ENCODE data around the gene STXBP3.

The STXBP3 gene

DNA sequence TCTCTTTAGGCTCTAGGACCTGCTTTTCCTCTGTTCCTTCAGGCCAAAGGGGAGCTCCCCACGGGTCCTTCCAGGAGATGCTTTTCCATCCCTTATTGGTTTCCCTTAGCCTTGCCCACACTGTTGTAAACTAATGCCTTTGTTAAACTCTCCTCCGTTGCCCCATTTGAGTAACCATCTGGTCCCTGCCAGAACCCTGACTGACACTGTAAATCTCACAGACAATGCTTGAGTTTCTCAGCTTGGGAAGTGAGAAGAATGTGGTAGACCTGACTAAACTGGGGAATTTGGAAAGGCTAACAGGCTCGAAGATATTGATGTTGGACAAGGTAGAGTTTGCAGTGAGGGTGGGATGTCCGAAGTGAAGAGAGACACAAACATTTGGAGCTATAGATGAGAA lies 99.0 kb downstream of the STXBP3 start:
- DNase-seq: no peak

DNA sequence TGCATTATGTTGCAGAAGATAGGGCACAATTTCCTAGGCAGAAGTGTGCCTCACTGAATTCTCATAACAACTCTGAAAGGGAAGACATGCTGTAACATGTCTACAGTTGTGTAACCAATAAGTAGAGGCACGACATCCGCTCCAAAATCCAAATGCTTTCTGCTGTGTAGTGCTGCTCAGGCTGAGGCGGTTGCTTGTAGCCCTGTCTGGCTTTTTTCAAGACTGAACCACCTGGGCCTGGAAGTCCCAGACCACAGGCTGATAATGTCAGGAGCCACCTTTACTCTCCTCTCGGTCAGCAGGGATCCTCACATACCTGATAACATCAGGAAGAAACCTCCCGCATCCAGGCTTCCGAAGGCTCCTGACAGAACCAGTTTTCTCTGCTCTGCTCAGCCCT lies 99.5 kb downstream of the STXBP3 start:
- DNase-seq: no peak

DNA sequence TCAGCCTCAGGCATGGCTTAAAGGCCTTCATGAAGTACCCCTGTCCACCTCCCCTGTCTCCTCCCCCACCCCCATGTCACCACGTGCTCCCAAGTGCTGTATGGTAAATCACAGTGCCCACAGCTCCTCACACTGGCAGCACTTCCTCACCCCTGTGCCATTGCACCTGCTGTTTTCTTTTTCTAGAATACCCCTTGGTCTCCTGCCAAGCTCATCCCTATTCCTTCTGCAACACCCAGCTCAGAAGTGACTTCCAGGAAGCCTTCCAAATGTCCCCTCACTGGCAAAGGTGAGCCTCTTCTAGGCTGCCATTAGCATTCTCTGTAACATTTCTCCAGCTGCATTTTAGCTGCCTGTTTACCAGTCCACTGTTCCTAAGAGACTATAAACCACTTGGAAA lies 101.0 kb downstream of the STXBP3 start:
- no peak for DNase-seq

DNA sequence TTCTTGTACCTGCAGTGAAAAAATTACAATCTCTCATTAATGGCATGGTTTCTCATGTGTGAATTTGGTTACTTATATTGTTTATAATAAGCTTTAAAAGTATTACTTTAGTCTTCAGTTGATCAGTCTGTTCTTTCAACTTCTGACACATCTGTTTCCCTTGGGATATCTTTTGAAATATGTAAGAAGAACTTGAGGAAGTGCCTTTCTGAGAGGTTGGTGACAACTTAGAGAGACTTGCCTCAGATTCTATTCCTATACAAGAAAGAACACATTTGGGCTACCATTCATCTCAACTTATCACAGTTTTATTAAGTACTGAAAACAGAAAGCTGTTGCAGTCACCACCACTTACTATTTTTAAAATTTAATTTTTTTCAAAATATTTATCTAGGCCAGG lies 102.3 kb downstream of the STXBP3 start:
- DNase-seq: no peak

- DNase-seq: no peak
These were observed 104.5 kb downstream of the STXBP3 start for GRCh38 chr1:108850929-108851328.

DNA sequence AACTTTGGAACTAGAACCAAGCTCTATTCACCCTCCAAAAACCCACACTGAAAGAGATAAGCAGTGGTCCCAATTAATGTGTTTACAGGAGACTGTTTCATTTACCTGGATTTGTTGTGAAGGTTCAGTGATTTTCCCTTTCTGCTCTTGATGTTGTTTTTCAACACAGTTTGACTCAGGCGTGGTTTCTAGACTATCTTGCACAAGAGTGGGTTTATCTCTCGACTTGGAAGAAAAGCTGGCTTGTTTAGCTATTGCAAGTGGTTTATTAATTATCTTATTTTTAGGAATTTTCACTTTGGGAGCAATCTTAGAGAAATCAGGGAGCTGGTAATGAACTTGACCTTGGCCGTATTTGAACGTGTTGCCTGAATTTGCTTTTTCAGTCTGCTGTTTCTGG lies 105.1 kb downstream of the STXBP3 start:
- DNase-seq: no peak

GRCh38 chr1:108852221-108852975 lies 105.9 kb downstream of the STXBP3 start:
- no peak for DNase-seq

GRCh38 chr1:108854221-108855019 lies 107.9 kb downstream of the STXBP3 start:
- no peak for DNase-seq

DNA sequence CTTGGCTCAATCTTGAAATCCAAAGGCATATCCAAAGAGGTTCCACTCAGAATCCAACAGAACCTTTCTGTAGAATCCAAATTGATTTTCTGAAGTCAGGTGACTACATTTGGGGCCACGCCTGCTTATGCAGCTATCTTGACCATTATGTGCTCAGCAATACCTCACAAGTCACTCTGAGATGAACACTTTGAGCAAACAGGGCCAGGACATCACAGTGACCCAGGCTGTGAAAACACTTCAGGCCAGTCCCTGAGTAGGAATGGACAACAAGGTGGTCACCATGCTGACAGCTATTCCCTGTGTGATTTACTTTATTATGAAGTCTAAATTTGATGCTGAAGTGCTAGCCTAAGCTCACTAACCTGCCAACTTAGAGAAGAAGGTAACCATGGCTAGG lies 110.5 kb downstream of the STXBP3 start, which contains the start of gene AKNAD1:
TSS of gene AKNAD1 (minus strand) at position 101 of the 400 bp plus-strand sequence. CDS start 4,430 bp downstream, outside the sequence.
- DNase-seq: no peak

- DNase-seq: no peak
These were observed 111.9 kb downstream of the STXBP3 start for GRCh38 chr1:108858230-108858950.
